ENCODE results near the gene CABP1. TPM values are rescaled to one million over a fixed set of nuclear protein-coding genes. Genes with fewer than 3 reads are reported as not detected.

Gene CABP1
- total and polyA plus RNA-seq, 2 of the 13 experiments (the other 11 are each of a cell fraction or from before 2014, with no cell fraction given): not detected

DNA sequence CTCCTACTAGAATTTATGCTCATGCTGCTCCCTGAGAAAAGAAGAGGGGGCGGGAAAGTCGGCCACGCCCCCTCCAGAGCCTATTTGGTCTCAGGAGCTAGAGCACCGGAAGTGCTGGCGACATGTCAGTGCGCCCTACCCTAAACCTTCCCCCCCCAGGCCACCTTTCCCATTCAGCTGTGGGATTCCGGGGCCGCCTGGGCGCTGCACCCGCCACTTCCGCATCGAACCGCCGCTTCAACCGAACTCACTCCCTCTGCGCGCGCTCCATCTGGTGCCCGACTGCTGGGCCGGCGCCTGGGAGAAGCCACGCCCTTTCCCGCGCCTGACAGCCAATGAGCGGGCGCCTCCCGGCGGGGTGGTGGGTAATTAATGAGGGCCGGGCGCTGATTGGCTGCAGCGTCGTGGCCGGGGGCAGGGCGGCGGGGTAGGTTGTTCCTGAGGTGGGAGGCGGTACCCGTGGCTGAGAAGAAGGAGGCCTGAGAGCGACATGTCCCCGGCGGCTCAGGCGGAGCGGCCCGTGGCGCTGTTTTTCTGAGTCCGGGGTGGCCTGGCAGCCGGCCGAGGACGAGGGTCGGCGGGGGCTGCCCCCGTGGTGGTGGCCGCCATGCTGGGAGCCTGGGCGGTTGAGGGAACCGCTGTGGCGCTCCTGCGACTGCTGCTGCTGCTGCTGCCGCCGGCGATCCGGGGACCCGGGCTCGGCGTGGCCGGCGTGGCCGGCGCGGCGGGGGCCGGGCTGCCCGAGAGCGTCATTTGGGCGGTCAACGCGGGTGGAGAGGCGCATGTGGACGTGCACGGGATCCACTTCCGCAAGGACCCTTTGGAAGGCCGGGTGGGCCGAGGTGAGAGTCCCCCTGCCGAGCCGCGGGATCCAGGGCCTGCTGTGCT lies 46.5 kb downstream of the CABP1 start, which contains the start of gene MLEC (continued):
- TF ChIP-seq, protein P1, sequence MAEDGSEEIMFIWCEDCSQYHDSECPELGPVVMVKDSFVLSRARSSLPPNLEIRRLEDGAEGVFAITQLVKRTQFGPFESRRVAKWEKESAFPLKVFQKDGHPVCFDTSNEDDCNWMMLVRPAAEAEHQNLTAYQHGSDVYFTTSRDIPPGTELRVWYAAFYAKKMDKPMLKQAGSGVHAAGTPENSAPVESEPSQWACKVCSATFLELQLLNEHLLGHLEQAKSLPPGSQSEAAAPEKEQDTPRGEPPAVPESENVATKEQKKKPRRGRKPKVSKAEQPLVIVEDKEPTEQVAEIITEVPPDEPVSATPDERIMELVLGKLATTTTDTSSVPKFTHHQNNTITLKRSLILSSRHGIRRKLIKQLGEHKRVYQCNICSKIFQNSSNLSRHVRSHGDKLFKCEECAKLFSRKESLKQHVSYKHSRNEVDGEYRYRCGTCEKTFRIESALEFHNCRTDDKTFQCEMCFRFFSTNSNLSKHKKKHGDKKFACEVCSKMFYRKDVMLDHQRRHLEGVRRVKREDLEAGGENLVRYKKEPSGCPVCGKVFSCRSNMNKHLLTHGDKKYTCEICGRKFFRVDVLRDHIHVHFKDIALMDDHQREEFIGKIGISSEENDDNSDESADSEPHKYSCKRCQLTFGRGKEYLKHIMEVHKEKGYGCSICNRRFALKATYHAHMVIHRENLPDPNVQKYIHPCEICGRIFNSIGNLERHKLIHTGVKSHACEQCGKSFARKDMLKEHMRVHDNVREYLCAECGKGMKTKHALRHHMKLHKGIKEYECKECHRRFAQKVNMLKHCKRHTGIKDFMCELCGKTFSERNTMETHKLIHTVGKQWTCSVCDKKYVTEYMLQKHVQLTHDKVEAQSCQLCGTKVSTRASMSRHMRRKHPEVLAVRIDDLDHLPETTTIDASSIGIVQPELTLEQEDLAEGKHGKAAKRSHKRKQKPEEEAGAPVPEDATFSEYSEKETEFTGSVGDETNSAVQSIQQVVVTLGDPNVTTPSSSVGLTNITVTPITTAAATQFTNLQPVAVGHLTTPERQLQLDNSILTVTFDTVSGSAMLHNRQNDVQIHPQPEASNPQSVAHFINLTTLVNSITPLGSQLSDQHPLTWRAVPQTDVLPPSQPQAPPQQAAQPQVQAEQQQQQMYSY (CRISPR knock-in tag; IDR thresholded peaks at IDR 0.05): 0 out of 2 replicates have a peak, but pooled peaks have one; percentile 16
- TF ChIP-seq SATB2 (CRISPR knock-in tag; IDR thresholded peaks at IDR 0.05) (no peak), ZNF703 (CRISPR knock-in tag; IDR thresholded peaks at IDR 0.05; ENCODE audit: borderline replicate concordance) (no peak; the same call in 1 of the 2 replicates), KDM5B (CRISPR knock-in tag; IDR thresholded peaks at IDR 0.05; ENCODE audit: borderline replicate concordance) (0 out of 2 replicates have a peak, but pooled peaks have one; percentile 3), ZEB1 (IDR thresholded peaks at IDR 0.05; ENCODE audit: insufficient replicate concordance, low read depth) (no peak), ZKSCAN8 (CRISPR knock-in tag; IDR thresholded peaks at IDR 0.05; ENCODE audit: borderline replicate concordance) (no peak; the same call in 1 of the 2 replicates), ZC3H4 (CRISPR knock-in tag; IDR thresholded peaks at IDR 0.05; ENCODE audit: borderline replicate concordance) (no peak), ZNF672 (CRISPR knock-in tag; IDR thresholded peaks at IDR 0.05) (no peak), U2AF2 (IDR thresholded peaks at IDR 0.05; ENCODE audit: low read depth, low read length) (no peak), TCF7L2 (IDR thresholded peaks at IDR 0.05; ENCODE audit: low read depth, low read length) (no peak), MYC (CRISPR knock-in tag; IDR thresholded peaks at IDR 0.05; ENCODE audit: borderline replicate concordance) (0 out of 2 replicates have a peak, but pooled peaks have one; percentile 77), NCOA5 (CRISPR knock-in tag; IDR thresholded peaks at IDR 0.05) (no peak), CERS6 (CRISPR knock-in tag; IDR thresholded peaks at IDR 0.05) (no peak), RAD21 (CRISPR knock-in tag; IDR thresholded peaks at IDR 0.05) (peak; percentile 63), NCOR1 (IDR thresholded peaks at IDR 0.05; ENCODE audit: borderline replicate concordance, low read length) (peak; percentile 58; the same call in 1 of the 2 replicates), ATF1 (CRISPR knock-in tag; IDR thresholded peaks at IDR 0.05) (peak; percentile 75), SETDB1 (CRISPR knock-in tag; IDR thresholded peaks at IDR 0.05; ENCODE audit: borderline replicate concordance) (no peak), NFAT5 (CRISPR knock-in tag; IDR thresholded peaks at IDR 0.05) (no peak), SAP130 (CRISPR knock-in tag; IDR thresholded peaks at IDR 0.05; ENCODE audit: low read depth) (peak; percentile 92), CBFB (CRISPR knock-in tag; IDR thresholded peaks at IDR 0.05) (0 out of 2 replicates have a peak, but pooled peaks have one; percentile 55)
